Stimulated activated CD4-positive, alpha-beta T cell treated with anti-CD3 and anti-CD28 coated beads, TNF-alpha, amount 100 ng/mL, for 4 hours (primary cell): Measurements from ENCODE around the gene BMAL2.

Experiments used
- DNase-seq, 3 experiments: peaks; one replicate each; pipeline ENCODE4 v3.0.0-alpha.2; 2020; ENCODE audit warnings: low read depth in 3 of 3

The BMAL2 gene

GRCh38 chr12:27324530-27324929 is 8.1 kb upstream of the BMAL2 start:
- no peak for DNase-seq

DNA sequence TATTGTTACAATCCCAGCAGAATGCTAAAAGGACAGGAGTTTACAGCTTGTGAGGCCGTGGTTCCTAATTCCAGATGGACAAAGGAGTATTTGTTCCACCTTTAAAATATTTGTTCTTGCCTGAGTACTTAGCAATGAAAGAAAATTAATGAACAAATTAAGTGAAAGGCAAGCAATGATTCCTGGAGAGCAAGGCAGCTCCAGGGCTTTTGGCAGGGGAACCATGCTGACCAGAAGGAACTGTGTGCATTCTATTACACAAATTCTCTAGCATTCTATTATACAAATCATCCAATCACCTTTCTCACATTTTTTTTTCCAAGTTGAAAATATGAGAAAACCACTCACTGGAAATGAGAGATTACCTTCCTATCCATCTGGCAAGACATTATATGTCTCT is 1.8 kb upstream of the BMAL2 start:
- DNase-seq: no peak

- no peak for DNase-seq
These were observed 1.2 kb upstream of the BMAL2 start for GRCh38 chr12:27331291-27331926.

DNA sequence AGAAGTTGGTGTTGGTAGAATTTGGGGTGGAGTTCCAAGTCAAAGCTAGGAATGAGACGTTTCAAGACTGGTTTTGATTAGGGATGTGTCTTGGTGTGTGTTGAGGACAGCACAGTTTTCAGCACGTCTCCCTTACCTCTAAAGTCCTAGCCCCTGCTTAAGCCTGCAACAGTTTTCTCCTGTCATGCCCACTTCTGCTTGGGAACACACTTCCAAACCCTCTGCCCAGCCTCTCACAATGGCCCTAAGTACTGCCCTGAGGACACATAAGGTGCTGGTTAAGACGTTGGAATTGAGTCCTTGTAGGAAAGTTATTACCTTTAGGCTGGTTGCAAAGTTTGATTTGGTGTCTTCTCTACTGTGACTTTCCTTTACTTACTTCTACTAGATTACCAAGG is 710 bp upstream of the BMAL2 start:
- DNase-seq: peak in 1 of 3 experiments; percentile 3

DNA sequence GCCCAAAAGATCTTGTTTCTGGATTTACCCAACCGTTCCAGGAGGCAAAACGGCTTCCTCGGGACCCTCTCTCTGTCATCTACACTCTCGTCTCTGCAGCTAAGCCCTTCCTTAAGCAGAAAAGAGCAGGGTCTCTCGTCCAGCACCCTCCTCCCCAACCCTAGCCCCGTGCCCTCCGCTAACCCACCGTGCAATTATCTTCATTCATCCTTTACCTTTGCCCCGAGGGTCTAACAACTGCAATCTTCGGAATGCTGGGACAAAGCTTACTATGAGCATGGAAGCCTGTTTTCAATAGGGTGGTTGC is 276 bp upstream of the BMAL2 start:
- no peak for DNase-seq

- peak in 1 of 3 experiments; percentile 9 for DNase-seq
These were observed 870 bp downstream of the BMAL2 start for GRCh38 chr12:27333403-27334009.

- DNase-seq: no peak
These were observed 1.5 kb downstream of the BMAL2 start for GRCh38 chr12:27334042-27334720.

DNA sequence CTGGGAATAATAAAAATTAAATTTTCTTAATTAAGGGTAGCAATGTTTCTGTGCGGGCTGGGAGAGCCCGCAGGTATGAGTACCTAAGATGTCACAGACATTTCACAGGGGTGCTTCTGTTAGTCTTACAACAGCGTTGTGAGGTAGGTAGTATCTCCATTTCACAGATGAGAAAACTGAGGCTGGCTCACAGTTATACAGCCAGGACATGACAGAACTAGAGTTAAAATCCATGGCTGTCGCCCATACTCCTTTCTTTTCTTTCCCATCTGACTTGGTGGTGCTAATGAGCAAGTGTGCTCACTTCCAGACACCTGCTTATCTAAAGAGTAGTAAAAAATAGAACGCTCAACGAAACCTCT is 2.1 kb downstream of the BMAL2 start:
- DNase-seq: no peak

GRCh38 chr12:27335364-27336281 is 3.0 kb downstream of the BMAL2 start:
- DNase-seq: no peak

GRCh38 chr12:27336282-27336653 is 3.6 kb downstream of the BMAL2 start:
- no peak for DNase-seq

- DNase-seq: no peak
These were observed 4.7 kb downstream of the BMAL2 start for GRCh38 chr12:27337376-27337775.

- no peak for DNase-seq
These were observed 5.8 kb downstream of the BMAL2 start for GRCh38 chr12:27338473-27338872.

DNA sequence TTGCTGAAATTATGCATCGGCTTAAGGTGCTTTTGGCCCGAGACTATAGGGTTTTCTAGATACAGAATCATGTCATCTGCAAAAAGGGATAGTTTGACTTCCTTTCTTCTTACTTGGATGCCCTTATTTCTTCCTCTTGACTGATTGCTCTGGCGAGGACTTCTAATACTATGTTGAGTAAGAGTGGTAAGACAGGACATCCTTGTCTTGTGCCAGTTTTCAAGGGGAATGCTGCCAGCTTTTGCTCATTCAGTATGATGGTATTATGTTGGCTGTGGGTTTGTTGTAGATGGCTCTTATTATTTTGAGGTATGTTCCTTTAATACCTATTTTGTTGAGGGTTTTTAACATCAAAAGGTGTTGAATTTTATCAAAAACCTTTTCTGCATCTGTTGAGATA is 8.3 kb downstream of the BMAL2 start:
- DNase-seq: no peak

DNA sequence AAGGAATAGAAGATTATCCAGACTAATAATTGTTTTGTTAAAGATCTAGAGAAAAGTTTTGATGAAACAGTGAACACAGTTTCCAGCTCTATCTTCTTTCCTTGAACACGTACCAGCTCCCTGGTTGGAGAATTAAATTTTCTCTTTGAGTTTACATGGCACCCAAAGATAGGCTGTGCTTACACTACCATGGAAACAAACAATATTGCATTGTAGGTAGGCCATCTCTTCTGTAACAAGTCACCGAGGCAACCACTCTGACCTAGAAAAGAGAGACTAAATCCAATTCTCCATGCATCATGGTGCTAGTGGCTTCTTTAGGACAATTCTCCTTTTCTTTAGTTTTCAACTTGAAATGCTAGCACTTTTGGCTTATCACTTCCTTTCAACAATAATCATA is 9.9 kb downstream of the BMAL2 start:
- no peak for DNase-seq

DNA sequence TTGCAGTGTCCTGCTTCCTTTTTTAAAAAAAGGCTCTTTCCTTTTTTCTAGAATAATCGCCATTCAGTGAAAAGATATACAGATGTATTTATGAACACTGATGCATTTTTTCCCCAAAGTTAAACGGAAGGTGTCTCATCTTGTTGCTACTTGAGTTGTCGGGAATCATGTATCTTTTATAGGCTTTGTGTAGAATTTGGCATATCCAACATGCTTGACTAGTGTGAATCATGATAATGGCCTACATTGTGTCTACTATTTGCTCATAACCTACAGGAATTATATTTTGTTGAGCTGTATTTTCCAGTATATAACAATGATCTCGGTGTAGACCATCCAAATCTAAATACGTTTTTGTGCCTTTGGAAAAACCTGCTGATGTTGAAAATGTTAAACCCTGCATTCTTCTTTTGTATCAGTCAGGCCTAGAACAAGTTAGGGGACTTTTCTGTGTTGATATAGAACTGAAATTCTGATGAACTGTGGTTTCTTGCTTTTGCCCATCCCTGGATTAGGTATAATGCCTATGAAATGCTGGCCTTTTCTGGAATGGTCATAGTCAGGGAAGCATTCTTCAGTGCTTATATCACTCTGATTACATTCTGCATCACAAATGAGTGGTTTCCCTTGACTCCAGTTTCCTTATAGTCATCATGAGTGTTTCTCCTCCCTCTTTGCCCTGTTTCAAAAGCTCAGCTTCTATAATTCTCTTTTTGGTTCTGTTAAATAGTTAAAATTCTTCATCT is 10.8 kb downstream of the BMAL2 start:
- DNase-seq: no peak

DNA sequence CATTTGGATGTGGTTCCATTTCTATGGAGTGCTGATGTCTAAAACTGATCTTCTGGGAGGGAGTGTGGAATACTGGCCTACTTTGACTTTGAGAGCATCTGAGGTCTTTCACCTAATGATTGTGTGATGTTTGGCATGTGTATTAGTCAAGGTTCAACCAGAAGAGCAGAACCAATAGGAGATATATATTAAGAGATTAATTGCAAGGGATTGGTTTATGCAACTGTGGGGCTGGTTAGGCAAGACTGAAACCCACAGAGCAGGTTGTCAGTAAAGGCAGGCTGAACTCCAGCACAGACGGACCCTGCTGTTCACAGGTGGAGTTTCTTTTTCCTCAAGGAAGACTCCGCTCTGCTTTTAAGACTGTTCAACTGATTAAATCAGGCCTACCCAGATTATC is 11.6 kb downstream of the BMAL2 start:
- no peak for DNase-seq

DNA sequence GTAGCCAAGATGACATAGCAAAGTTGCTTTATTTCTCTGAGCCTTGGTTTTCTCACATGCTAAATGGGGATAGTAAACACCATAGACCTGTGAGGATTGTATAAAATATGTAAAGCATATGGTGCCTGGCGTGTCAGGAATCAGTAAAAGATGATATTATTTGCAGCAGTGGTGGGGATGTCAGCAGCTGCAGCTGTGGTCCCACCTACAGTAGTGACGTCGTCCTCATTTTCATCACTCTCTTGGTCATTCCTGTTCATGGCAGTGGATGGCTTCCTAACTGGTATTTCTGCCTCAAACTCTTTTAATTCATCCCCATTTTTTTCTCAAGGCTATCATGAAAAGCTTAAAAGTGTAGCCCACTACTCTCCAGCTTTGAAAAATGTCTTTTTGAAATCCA is 12.1 kb downstream of the BMAL2 start:
- no peak for DNase-seq

- DNase-seq: no peak
These were observed 12.7 kb downstream of the BMAL2 start for GRCh38 chr12:27345376-27345775.

- DNase-seq: no peak
These were observed 15.1 kb downstream of the BMAL2 start for GRCh38 chr12:27347779-27348178.

GRCh38 chr12:27351476-27351875 is 18.8 kb downstream of the BMAL2 start:
- DNase-seq: no peak

GRCh38 chr12:27355486-27355885 is 22.9 kb downstream of the BMAL2 start:
- no peak for DNase-seq

DNA sequence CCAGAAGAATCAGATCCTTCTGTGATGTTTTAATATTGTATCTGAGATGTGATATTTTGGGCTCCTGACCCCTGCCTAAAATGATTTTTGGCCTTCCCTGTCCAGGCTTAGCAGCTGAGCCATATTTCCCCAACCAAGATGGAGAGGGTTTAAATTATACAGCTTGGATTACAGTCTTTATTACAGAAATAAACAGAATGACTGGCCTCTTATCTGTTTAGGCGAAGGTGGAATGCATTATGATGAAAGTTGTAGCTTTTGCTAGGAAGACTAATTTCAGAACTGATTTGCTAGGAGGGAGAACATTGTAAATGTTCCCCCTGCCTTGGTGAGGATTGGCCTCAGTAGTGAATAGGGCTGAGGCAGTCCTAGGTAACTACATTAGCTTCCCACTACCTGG is 23.3 kb downstream of the BMAL2 start:
- DNase-seq: no peak
